Ovary (tissue), 3 donors: Measurements from ENCODE around the gene CA9.
"Not testable (repeated sequence)": the region's sequence is repeated elsewhere in the genome, so short reads cannot be mapped to it uniquely, and the experiment has no call there.

Source experiments
- EP300 ChIP-seq: sonication (generic); formaldehyde crosslinking; IDR thresholded peaks from one replicate; pipeline ENCODE4 v1.6.1; 2017; ENCODE audit warnings: antibody characterized with exemption
- POLR2A ChIP-seq: fragments of 450-650 bp; IDR thresholded peaks from one replicate; pipeline ENCODE4 v1.6.1; 2017; ENCODE audit warnings: antibody characterized with exemption, mild to moderate bottlenecking, moderate library complexity
- TF ChIP-seq, protein P1 (sequence below), 3 donors: fragments of 450-650 bp in 2 of 3; fragments of 200-600 bp in 1 of 3; IDR thresholded peaks; one replicate each; pipeline versions ENCODE4 v1.5.1 to v1.8.0; 2016 to 2022; ENCODE audit warnings: antibody characterized with exemption in 3 of 3, mild to moderate bottlenecking in 1 of 3
- donor health status: DM: no; HTN: no; CAD: no.

GRCh38 chr9:35645736-35646135 lies 28.0 kb upstream of the CA9 start:
- TF ChIP-seq, protein P1, sequence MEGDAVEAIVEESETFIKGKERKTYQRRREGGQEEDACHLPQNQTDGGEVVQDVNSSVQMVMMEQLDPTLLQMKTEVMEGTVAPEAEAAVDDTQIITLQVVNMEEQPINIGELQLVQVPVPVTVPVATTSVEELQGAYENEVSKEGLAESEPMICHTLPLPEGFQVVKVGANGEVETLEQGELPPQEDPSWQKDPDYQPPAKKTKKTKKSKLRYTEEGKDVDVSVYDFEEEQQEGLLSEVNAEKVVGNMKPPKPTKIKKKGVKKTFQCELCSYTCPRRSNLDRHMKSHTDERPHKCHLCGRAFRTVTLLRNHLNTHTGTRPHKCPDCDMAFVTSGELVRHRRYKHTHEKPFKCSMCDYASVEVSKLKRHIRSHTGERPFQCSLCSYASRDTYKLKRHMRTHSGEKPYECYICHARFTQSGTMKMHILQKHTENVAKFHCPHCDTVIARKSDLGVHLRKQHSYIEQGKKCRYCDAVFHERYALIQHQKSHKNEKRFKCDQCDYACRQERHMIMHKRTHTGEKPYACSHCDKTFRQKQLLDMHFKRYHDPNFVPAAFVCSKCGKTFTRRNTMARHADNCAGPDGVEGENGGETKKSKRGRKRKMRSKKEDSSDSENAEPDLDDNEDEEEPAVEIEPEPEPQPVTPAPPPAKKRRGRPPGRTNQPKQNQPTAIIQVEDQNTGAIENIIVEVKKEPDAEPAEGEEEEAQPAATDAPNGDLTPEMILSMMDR (IDR thresholded peaks at IDR 0.05): not testable (repeated sequence)
- not testable (repeated sequence) for TF ChIP-seq POLR2A, EP300
